OCI-LY1 (cell line): ENCODE data around the gene CREM.
A peak's percentile ranks its signal among the peaks of the same experiment; 100 is the strongest.
"Not testable (repeated sequence)": the region's sequence is repeated elsewhere in the genome, so short reads cannot be mapped to it uniquely, and the experiment has no call there.

Experiments
- H2AFZ ChIP-seq: fragments of 200-600 bp; sonication (generic), shearing (Covaris generic); 2 replicates; pipeline ENCODE4 v1.6.0; 2014; ENCODE audit warnings: antibody characterized with exemption, mild to moderate bottlenecking, low read length
- H3F3A ChIP-seq: fragments of 200-600 bp; sonication (generic), shearing (Covaris generic); 2 replicates; pipeline ENCODE4 v1.6.0; 2014; ENCODE audit warnings: mild to moderate bottlenecking, antibody characterized with exemption, low read length, moderate library complexity; ENCODE audit not compliant: insufficient read depth
- H3K27ac ChIP-seq: fragments of 200-600 bp; sonication (generic); 2 replicates; pipeline ENCODE4 v1.5.1; 2014; ENCODE audit warnings: low read length, mixed run types, mild to moderate bottlenecking, low read depth; ENCODE audit not compliant: poor library complexity, severe bottlenecking
- H3K27me3 ChIP-seq: fragments of 200-600 bp; sonication (generic); 2 replicates; pipeline ENCODE4 v1.6.0; 2014; ENCODE audit warnings: antibody characterized with exemption, mild to moderate bottlenecking, low read length, moderate library complexity; ENCODE audit not compliant: insufficient read depth
- H3K36me3 ChIP-seq: fragments of 200-600 bp; sonication (generic); 2 replicates; pipeline ENCODE4 v1.6.1; 2014; ENCODE audit warnings: mild to moderate bottlenecking, antibody characterized with exemption, low read length, moderate library complexity, mixed read lengths; ENCODE audit not compliant: insufficient read depth
- H3K4me1 ChIP-seq: fragments of 200-600 bp; sonication (generic); 2 replicates; pipeline ENCODE4 v1.5.1; 2014; ENCODE audit warnings: mild to moderate bottlenecking, low read length, moderate library complexity; ENCODE audit not compliant: insufficient read depth, severe bottlenecking
- H3K4me2 ChIP-seq: fragments of 200-600 bp; sonication (generic), shearing (Covaris generic); 2 replicates; pipeline ENCODE4 v1.6.1; 2014; ENCODE audit warnings: low read length
- H3K4me3 ChIP-seq: fragments of 200-600 bp; sonication (generic); 2 replicates; pipeline ENCODE4 v1.5.1; 2014; ENCODE audit warnings: low read length, low read depth, mild to moderate bottlenecking, mixed read lengths; ENCODE audit not compliant: poor library complexity, severe bottlenecking
- H3K79me2 ChIP-seq: fragments of 200-600 bp; shearing (Covaris generic); 2 replicates; pipeline ENCODE4 v1.6.1; 2016; ENCODE audit warnings: mixed run types, low read length, mixed read lengths; ENCODE audit not compliant: insufficient read depth
- H3K9ac ChIP-seq: fragments of 200-600 bp; sonication (generic), shearing (Covaris generic); 2 replicates; pipeline ENCODE4 v1.6.1; 2014; ENCODE audit warnings: mild to moderate bottlenecking, low read length, mixed read lengths
- H3K9me2 ChIP-seq: fragments of 200-600 bp; sonication (generic), shearing (Covaris generic); 2 replicates; pipeline ENCODE4 v1.6.1; 2014; ENCODE audit warnings: low read depth, mild to moderate bottlenecking, low read length, mixed read lengths
- H3K9me3 ChIP-seq: fragments of 200-600 bp; shearing (Covaris generic); 2 replicates; pipeline ENCODE4 v1.6.1; 2014; ENCODE audit warnings: low read length, mixed read lengths
- H4K20me1 ChIP-seq: fragments of 200-600 bp; sonication (generic), shearing (Covaris generic); 2 replicates; pipeline ENCODE4 v1.6.0; 2016; ENCODE audit warnings: mild to moderate bottlenecking, low read length; ENCODE audit not compliant: insufficient read depth
- EZH2 ChIP-seq: fragments of 200-600 bp; sonication (generic), shearing (Covaris generic); IDR thresholded peaks from 2 replicates; pipeline ENCODE4 v1.8.0; 2017; ENCODE audit warnings: borderline replicate concordance, mixed run types, mild to moderate bottlenecking, antibody characterized with exemption, low read length, moderate library complexity, mixed read lengths
- TF ChIP-seq, protein P1 (sequence below): fragments of 200-600 bp; sonication (generic), shearing (Covaris generic); IDR thresholded peaks from 2 replicates; pipeline ENCODE4 v1.5.1; 2017; ENCODE audit warnings: mild to moderate bottlenecking, antibody characterized with exemption, low read length, moderate library complexity, mixed read lengths

CREM gene

DNA sequence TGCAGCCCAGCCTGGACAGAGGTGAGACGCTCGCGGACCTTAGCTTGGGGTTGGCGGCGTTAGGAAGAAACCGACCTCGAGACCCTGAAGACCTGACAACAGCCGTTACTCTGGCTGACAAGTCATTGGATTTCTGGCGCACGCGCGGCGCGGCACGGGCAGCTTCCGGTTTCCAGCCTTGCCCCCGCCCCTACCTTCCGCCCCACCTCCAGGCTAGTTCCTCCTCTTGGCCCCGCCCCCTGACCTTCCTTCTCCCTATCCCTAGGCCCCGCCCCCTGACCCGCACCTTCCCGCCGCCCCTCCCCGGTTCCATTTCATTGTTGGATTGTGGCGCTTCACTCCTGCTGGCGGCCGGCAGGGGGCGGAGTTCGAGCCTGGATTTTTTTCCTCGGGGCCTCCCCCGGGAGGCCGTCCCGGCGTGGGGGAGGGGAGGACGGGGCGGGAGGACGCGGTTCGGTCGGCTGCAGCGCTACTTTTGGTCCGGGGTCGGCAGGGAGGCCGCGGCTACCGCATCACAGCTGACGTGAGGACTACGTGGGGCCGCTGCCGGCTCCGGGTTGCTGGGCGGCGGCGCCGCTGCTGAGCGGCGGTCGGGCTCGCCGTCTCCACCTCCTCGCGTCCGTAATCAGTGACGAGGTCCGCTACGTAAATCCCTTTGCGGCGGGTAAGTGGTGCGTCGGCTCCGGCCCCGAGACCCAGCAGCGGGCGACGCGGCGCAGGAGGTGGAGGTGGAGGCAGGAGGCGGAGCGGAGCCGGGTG, at the start of gene CREM:
TSS of gene CREM (plus strand) at position 317 of the 759 bp plus-strand sequence. CDS start 10,990 bp downstream, outside the sequence.
- Histone ChIP-seq H3F3A (no peaks in the 10 kb centered on the region), H3K4me2 (peak within 1 kb of the TSS; percentile 95), H3K27me3 (no peaks in the 10 kb centered on the region), H3K36me3 (no peaks in the 10 kb centered on the region; the same call in 1 of the 2 replicates), H2AFZ (no peak within 1 kb of the TSS), H3K9ac (peak within 1 kb of the TSS; percentile 99), H3K4me3 (peak within 1 kb of the TSS; percentile 100), H3K9me3 (no peaks in the 10 kb centered on the region), H3K79me2 (no peaks in the 10 kb centered on the region), H3K4me1 (peaks cover 28% of the 10 kb centered on the region), H3K27ac (peak within 1 kb of the TSS; percentile 73), H3K9me2 (no peaks in the 10 kb centered on the region), H4K20me1 (no peaks in the 10 kb centered on the region)
- no peak for TF ChIP-seq EZH2
- TF ChIP-seq, protein P1, sequence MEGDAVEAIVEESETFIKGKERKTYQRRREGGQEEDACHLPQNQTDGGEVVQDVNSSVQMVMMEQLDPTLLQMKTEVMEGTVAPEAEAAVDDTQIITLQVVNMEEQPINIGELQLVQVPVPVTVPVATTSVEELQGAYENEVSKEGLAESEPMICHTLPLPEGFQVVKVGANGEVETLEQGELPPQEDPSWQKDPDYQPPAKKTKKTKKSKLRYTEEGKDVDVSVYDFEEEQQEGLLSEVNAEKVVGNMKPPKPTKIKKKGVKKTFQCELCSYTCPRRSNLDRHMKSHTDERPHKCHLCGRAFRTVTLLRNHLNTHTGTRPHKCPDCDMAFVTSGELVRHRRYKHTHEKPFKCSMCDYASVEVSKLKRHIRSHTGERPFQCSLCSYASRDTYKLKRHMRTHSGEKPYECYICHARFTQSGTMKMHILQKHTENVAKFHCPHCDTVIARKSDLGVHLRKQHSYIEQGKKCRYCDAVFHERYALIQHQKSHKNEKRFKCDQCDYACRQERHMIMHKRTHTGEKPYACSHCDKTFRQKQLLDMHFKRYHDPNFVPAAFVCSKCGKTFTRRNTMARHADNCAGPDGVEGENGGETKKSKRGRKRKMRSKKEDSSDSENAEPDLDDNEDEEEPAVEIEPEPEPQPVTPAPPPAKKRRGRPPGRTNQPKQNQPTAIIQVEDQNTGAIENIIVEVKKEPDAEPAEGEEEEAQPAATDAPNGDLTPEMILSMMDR: peak; percentile 95

DNA sequence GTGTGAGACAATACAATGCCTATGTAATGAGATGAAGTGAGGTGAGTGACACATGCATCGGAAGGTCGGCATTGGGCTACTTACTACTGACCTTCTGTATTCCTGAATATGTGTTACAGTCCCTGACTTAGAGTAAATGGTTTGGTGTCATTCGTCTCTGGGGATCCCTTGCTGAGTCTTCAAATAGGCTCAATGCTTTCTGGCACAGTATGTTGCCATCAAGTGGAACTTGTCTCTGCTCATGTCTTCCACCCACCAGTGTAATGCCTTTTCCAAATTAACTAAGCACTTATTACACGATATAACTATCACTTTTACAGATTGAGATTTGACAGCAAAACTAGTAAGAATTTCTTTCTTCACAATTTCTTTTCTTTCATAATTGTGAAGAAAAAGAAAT, 47.4 kb upstream of the CREM start:
- no peaks in the 10 kb centered on the region for H3K4me1 ChIP-seq
- H2AFZ ChIP-seq: no peak overlapping the region
- TF ChIP-seq EZH2: no peak
- TF ChIP-seq, protein P1: no peak
- no peak overlapping the region for H3K4me2 ChIP-seq
- no peak overlapping the region for H3K27ac ChIP-seq
- H3K36me3 ChIP-seq: peaks cover 24% of the 10 kb centered on the region
- H4K20me1 ChIP-seq: no peaks in the 10 kb centered on the region
- peaks cover 60% of the 10 kb centered on the region for H3K79me2 ChIP-seq
- H3K4me3 ChIP-seq: no peak overlapping the region
- no peaks in the 10 kb centered on the region for H3F3A ChIP-seq
- no peaks in the 10 kb centered on the region for H3K9me2 ChIP-seq
- H3K27me3 ChIP-seq: no peaks in the 10 kb centered on the region
- peaks cover 8% of the 10 kb centered on the region; the same call in 1 of the 2 replicates for H3K9me3 ChIP-seq
- no peak overlapping the region for H3K9ac ChIP-seq

DNA sequence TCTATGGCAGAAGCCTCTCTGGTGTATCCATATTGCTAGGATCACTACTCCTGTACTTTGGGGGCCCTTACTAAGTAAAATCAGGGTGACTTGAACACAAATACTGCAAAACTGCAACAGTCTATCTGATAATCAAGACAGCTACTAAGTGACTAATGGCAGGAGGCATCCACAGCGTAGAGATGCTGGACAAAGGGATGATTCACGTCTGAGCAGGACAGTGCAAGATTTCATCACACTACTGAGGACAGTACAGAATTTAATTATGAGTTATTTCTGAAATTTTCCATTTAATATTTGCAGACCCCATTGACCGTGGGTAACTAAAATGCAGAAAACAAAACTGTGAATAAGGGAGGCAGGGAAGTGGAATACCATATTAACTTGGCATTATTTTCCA, 46.9 kb upstream of the CREM start:
- H3K4me2 ChIP-seq: no peak overlapping the region
- H2AFZ ChIP-seq: no peak overlapping the region
- H3K36me3 ChIP-seq: peaks cover 27% of the 10 kb centered on the region
- H3K27ac ChIP-seq: no peak overlapping the region
- TF ChIP-seq, protein P1: no peak
- TF ChIP-seq EZH2: no peak
- no peaks in the 10 kb centered on the region for H3K4me1 ChIP-seq
- no peak overlapping the region for H3K9ac ChIP-seq
- H3K27me3 ChIP-seq: no peaks in the 10 kb centered on the region
- H3F3A ChIP-seq: no peaks in the 10 kb centered on the region
- peaks cover 8% of the 10 kb centered on the region; the same call in 1 of the 2 replicates for H3K9me3 ChIP-seq
- H3K4me3 ChIP-seq: no peak overlapping the region
- no peaks in the 10 kb centered on the region for H3K9me2 ChIP-seq
- peaks cover 62% of the 10 kb centered on the region for H3K79me2 ChIP-seq
- no peaks in the 10 kb centered on the region for H4K20me1 ChIP-seq

DNA sequence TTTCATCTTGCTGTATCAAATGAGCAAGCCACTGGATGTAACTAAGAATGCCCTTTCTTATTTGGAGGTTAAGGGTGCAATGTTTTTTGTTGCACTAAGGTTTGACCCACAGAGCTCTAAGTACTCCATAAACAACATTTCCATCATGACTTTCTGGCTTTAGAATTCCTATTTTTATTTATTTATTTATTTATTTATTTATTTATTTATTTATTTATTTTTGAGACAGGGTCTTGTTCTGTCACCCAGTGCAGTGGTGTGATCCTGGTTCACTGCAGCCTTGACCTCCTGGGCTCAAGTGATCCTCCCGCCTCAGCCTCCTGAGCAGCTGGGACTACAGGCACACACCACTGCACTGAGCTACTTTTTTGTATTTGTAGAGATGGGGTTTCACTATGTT, 46.4 kb upstream of the CREM start:
- Histone ChIP-seq H3K79me2 (peaks cover 58% of the 10 kb centered on the region), H3K36me3 (peaks cover 27% of the 10 kb centered on the region)
- not testable (repeated sequence) for H3K4me2 ChIP-seq, H2AFZ ChIP-seq, H3K4me3 ChIP-seq, H3K9ac ChIP-seq, H3K27me3 ChIP-seq, H4K20me1 ChIP-seq, H3K4me1 ChIP-seq, H3F3A ChIP-seq, H3K27ac ChIP-seq, H3K9me3 ChIP-seq, H3K9me2 ChIP-seq
